Uterus (tissue), 2 donors: ENCODE data around the gene ZSWIM8.

Source experiments
- POLR2A ChIP-seq, 2 donors: fragments of 450-650 bp; IDR thresholded peaks; one replicate each; pipeline ENCODE4 v1.6.1; 2016; ENCODE audit warnings: antibody characterized with exemption in 2 of 2, mild to moderate bottlenecking in 1 of 2, moderate library complexity in 1 of 2
- TF ChIP-seq, protein P1 (sequence below), 4 experiments: fragments of 200-600 bp in 2 of 4; fragments of 450-650 bp in 2 of 4; sonication (generic) in 2 of 4; IDR thresholded peaks; one replicate each; pipeline ENCODE4 v1.5.1; 2016 to 2019; ENCODE audit warnings: antibody characterized with exemption in 4 of 4, mild to moderate bottlenecking in 2 of 4, moderate library complexity in 1 of 4

DNA sequence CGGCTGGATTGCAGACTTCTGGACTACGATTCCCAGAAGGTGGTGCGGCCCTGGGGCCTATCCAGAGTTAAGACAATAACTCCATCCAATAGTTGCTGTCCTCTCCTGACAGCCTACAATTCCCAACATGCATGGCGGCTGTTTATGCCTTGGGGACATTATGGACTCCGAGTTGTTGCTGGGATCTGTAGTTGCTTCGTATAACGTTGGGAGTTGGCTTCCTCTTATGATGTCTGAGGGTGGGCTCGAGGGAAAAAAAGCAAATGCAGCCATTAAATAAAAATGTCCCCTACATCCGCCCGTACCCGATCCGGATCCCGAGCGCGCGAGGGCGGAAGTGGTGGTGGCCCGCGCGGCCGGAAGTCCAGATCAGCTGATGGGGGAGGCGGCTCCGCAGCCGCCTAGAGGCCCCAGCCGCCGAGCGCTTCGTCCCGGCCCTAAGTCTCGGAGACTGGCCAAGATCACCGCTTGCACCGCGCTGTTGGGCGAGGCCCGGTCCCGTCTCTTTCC, at the start of gene ZSWIM8:
- TF ChIP-seq, protein P1, sequence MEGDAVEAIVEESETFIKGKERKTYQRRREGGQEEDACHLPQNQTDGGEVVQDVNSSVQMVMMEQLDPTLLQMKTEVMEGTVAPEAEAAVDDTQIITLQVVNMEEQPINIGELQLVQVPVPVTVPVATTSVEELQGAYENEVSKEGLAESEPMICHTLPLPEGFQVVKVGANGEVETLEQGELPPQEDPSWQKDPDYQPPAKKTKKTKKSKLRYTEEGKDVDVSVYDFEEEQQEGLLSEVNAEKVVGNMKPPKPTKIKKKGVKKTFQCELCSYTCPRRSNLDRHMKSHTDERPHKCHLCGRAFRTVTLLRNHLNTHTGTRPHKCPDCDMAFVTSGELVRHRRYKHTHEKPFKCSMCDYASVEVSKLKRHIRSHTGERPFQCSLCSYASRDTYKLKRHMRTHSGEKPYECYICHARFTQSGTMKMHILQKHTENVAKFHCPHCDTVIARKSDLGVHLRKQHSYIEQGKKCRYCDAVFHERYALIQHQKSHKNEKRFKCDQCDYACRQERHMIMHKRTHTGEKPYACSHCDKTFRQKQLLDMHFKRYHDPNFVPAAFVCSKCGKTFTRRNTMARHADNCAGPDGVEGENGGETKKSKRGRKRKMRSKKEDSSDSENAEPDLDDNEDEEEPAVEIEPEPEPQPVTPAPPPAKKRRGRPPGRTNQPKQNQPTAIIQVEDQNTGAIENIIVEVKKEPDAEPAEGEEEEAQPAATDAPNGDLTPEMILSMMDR (IDR thresholded peaks at IDR 0.05): peak in 1 of 4 experiments; percentile 22
- TF ChIP-seq POLR2A (IDR thresholded peaks at IDR 0.05): peak; percentile 41 to 76
